Neural crest cell (in vitro differentiated cells): ENCODE data around the gene NUDT3. TPM values are rescaled to one million over a fixed set of nuclear protein-coding genes. Genes with fewer than 3 reads are reported as not detected.

Experiments
- DNase-seq: peaks from one replicate; pipeline ENCODE4 v3.0.0; 2021; ENCODE audit warnings: low read depth, mixed read lengths, low spot score
- H3K27ac Mint-ChIP-seq: one replicate; pipeline ENCODE4 v1.8.0; 2021; ENCODE audit warnings: mild to moderate bottlenecking, mixed read lengths; ENCODE audit not compliant: unreplicated experiment
- H3K27me3 Mint-ChIP-seq: 2 replicates; pipeline ENCODE4 v1.8.0; 2021; ENCODE audit warnings: low read depth, mild to moderate bottlenecking, mixed read lengths
- H3K36me3 Mint-ChIP-seq: 2 replicates; pipeline ENCODE4 v1.8.0; 2021; ENCODE audit warnings: low read depth, mild to moderate bottlenecking, mixed read lengths
- H3K4me1 Mint-ChIP-seq: 2 replicates; pipeline ENCODE4 v1.8.0; 2021; ENCODE audit warnings: mixed read lengths
- H3K4me3 Mint-ChIP-seq: one replicate; pipeline ENCODE4 v1.8.0; 2021; ENCODE audit warnings: mild to moderate bottlenecking, mixed read lengths
- H3K9me3 Mint-ChIP-seq: 2 replicates; pipeline ENCODE4 v1.8.0; 2021; ENCODE audit warnings: mixed read lengths
- long read RNA-seq: library from polyadenylated mRNA; unstranded; transcript quantifications from one replicate; pipeline ENCODE4 v2.0.0, GENCODE V29; 2020
- total RNA-seq: library from RNA; stranded (reverse); gene quantifications from 2 replicates; pipeline ENCODE4 v1.2.1, GENCODE V29; 2021
- TF ChIP-seq, protein P1 (sequence below): fragments of 200-600 bp; sonication (generic); conservative IDR thresholded peaks from 2 replicates; pipeline ENCODE4 v1.5.0; 2021; ENCODE audit warnings: antibody characterized with exemption, mild to moderate bottlenecking

Gene NUDT3
- 47.5 and 50.0 TPM in 2 replicates for total RNA-seq
- long read RNA-seq, full-length matches to known transcripts: 4 of 24 reads
- long read RNA-seq, partial matches to known transcripts: 0 of 24 reads
- long read RNA-seq, other reads (novel, unspliced or antisense): 20 of 24 reads

DNA sequence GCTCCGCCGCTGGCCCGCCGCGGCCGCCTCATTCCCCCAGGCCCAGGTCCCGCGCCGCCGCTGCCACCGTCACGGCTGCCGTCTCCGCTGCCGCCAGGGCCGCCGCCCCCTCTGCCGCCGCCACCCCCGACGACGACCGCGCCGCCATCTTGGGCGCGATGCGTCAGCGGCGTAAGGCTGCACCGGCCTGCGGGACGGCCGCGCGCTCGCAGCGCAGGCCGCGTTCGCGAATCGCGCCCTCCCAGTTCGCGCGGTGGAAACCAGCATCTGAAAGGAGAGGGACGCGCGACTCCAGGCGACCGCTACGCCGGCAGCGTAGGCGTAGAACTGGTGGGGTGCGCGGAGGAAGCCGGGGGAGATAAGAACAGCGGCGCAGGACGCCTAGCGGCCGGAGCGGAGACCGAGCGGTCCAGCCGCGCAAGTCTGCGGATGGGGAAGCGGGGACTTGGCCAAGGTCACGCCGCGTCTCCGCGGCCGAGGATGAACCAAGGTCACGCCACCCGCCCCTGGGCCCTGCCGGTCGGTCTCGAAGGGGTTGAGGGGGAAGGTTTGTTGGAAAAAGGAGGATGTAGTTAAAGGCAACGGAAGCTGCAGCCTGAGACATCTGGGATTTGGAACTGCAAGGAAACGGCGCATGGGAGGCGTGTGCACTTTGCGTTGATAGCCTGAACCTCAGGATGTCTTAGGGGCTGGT, at the start of gene NUDT3:
Gene NUDT3 (minus strand): TSS at position 173 of the 694 bp plus-strand sequence. CDS start 307 bp downstream, outside the sequence.
- peaks cover 20% of the 10 kb centered on the region for H3K4me1 Mint-ChIP-seq
- no peaks in the 10 kb centered on the region for H3K9me3 Mint-ChIP-seq
- H3K4me3 Mint-ChIP-seq: peak within 1 kb of the TSS; percentile 91
- TF ChIP-seq, protein P1, sequence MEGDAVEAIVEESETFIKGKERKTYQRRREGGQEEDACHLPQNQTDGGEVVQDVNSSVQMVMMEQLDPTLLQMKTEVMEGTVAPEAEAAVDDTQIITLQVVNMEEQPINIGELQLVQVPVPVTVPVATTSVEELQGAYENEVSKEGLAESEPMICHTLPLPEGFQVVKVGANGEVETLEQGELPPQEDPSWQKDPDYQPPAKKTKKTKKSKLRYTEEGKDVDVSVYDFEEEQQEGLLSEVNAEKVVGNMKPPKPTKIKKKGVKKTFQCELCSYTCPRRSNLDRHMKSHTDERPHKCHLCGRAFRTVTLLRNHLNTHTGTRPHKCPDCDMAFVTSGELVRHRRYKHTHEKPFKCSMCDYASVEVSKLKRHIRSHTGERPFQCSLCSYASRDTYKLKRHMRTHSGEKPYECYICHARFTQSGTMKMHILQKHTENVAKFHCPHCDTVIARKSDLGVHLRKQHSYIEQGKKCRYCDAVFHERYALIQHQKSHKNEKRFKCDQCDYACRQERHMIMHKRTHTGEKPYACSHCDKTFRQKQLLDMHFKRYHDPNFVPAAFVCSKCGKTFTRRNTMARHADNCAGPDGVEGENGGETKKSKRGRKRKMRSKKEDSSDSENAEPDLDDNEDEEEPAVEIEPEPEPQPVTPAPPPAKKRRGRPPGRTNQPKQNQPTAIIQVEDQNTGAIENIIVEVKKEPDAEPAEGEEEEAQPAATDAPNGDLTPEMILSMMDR: peak; percentile 89
- peak; percentile 96 for DNase-seq
- peaks cover 6% of the 10 kb centered on the region for H3K36me3 Mint-ChIP-seq
- peak within 1 kb of the TSS; percentile 79 for H3K27ac Mint-ChIP-seq
- H3K27me3 Mint-ChIP-seq: no peaks in the 10 kb centered on the region

DNA sequence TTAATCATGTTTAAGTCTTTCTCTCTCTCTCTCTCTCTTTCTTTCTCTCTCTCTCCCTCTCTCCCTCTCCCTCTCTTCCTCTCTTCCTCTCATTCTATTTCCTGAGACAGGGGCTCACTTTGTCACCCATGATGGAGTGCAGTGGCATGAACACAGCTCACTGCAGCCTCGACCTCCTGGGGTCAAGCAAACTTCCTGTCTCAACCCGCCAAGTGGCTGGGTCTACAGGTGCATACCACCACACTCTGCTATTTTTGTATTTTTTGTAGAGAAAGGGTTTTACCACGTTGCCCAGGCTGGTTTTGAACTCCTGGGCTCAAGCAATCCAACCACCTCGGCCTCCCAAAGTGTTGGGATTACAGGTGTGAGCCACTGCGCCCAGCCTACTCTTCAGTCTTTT, 49.1 kb upstream of the NUDT3 start:
- no peak for DNase-seq
- H3K36me3 Mint-ChIP-seq: peaks cover 6% of the 10 kb centered on the region
- TF ChIP-seq, protein P1: no peak
- no peaks in the 10 kb centered on the region for H3K27me3 Mint-ChIP-seq
- peaks cover 4% of the 10 kb centered on the region for H3K4me1 Mint-ChIP-seq
- peaks cover 8% of the 10 kb centered on the region for H3K9me3 Mint-ChIP-seq
- no peak overlapping the region for H3K4me3 Mint-ChIP-seq
- no peak overlapping the region for H3K27ac Mint-ChIP-seq

- Mint-ChIP-seq H3K9me3 (peaks cover 8% of the 10 kb centered on the region), H3K4me3 (no peak overlapping the region), H3K27me3 (no peaks in the 10 kb centered on the region), H3K4me1 (peaks cover 4% of the 10 kb centered on the region), H3K36me3 (peaks cover 6% of the 10 kb centered on the region), H3K27ac (no peak overlapping the region)
- no peak for DNase-seq
- TF ChIP-seq, protein P1: no peak
Observed at GRCh38 chr6:34439442-34439841, 47.0 kb upstream of the NUDT3 start.

GRCh38 chr6:34438705-34439104, 46.2 kb upstream of the NUDT3 start:
- H3K4me3 Mint-ChIP-seq: no peak overlapping the region

DNA sequence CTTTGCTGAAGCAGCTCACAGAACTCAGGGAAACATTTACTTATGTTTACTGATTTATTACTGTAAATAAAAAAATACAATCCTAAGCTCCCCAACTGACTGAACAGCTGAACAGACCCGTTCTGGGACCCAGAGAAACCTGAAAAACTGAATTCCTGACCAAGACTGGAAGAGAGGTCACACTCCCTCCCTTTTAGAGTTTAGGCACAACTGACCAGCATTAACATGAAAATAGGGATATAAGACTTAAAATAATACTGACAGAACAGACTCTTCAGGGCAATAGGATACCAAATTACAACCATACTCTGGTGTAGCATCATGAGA, 45.1 kb upstream of the NUDT3 start:
- H3K36me3 Mint-ChIP-seq: peaks cover 6% of the 10 kb centered on the region
- TF ChIP-seq, protein P1: no peak
- H3K4me1 Mint-ChIP-seq: peaks cover 4% of the 10 kb centered on the region
- peaks cover 8% of the 10 kb centered on the region for H3K9me3 Mint-ChIP-seq
- H3K27me3 Mint-ChIP-seq: no peaks in the 10 kb centered on the region
- no peak overlapping the region for H3K27ac Mint-ChIP-seq
- no peak overlapping the region for H3K4me3 Mint-ChIP-seq
- DNase-seq: no peak

More at GRCh38 chr6:34438705-34439104, 46.2 kb upstream of the NUDT3 start:
- H3K9me3 Mint-ChIP-seq: peaks cover 8% of the 10 kb centered on the region
- no peaks in the 10 kb centered on the region for H3K27me3 Mint-ChIP-seq
- no peak for DNase-seq
- peaks cover 4% of the 10 kb centered on the region for H3K4me1 Mint-ChIP-seq
- H3K27ac Mint-ChIP-seq: no peak overlapping the region
- H3K36me3 Mint-ChIP-seq: peaks cover 6% of the 10 kb centered on the region
- TF ChIP-seq, protein P1: no peak
